ENCODE results near the gene ISOC2. TPM values are rescaled to one million over a fixed set of nuclear protein-coding genes. Genes with fewer than 3 reads are reported as not detected.
"Not testable (repeated sequence)": the region's sequence is repeated elsewhere in the genome, so short reads cannot be mapped to it uniquely, and the experiment has no call there.

The ISOC2 gene
- total RNA-seq, 2 experiments from 2014 or later = 13.7 to 16.8 TPM

DNA sequence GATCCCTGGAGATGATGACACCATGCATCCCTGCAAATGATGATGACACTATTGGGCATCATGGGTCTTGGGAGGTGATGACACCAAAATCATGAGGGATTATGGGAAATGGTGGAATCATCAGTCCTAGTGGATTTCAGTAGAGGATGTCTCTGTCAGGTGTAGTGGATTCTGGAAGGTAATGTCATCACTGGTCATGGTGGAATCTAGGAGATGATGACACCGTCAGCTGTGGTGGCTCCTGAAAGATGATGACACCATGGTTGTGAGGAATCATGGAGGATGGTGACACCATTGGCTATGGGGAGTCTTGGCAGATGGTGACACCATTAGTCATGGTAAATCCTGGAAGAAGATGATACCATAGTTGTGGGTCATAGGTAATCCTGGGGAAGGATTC is 30.3 kb downstream of the ISOC2 start:
- Mint-ChIP-seq H3K27me3 (peaks cover 8% of the 10 kb centered on the region), H3K4me3 (no peak overlapping the region), H3K36me3 (no peaks in the 10 kb centered on the region), H3K4me1 (no peaks in the 10 kb centered on the region), H3K27ac (no peak overlapping the region), H3K9me3 (no peaks in the 10 kb centered on the region)
- DNase-seq (no peak), ATAC-seq (ENCODE audit: low read depth) (no peak)
- POLR2A ChIA-PET = no interaction called here

DNA sequence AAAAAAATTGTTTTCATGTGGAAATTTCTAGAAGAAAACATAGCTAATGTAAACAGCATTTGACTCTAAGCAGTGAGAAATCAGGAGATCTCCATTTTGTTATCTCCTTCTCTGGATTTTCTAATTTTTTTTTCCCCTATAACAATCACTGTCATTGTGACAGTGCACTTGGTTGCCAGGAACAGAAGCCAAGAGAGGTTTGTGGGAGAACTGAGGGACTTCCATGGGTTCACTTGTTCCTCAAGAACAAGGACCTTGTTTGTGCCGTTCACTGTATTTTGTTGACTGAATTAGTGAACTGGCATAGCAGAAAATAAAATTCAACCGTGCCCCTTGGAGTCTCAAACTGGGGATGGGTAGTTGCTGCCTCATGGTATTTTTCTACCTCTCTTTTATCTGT is 35.4 kb downstream of the ISOC2 start:
- no peak overlapping the region for H3K4me3 Mint-ChIP-seq
- DNase-seq (no peak), ATAC-seq (ENCODE audit: low read depth) (no peak)
- POLR2A ChIA-PET = interaction anchor here (0.6 to 0.7 kb wide), 2 partner anchors 137 to 911 kb away, joined by 3 to 4 read pairs; no protein-coding TSS in a partner anchor
- peaks cover 13% of the 10 kb centered on the region for H3K27me3 Mint-ChIP-seq
- no peak overlapping the region for H3K27ac Mint-ChIP-seq
- H3K36me3 Mint-ChIP-seq = no peaks in the 10 kb centered on the region
- H3K4me1 Mint-ChIP-seq = peaks cover 7% of the 10 kb centered on the region
- H3K9me3 Mint-ChIP-seq = no peaks in the 10 kb centered on the region

DNA sequence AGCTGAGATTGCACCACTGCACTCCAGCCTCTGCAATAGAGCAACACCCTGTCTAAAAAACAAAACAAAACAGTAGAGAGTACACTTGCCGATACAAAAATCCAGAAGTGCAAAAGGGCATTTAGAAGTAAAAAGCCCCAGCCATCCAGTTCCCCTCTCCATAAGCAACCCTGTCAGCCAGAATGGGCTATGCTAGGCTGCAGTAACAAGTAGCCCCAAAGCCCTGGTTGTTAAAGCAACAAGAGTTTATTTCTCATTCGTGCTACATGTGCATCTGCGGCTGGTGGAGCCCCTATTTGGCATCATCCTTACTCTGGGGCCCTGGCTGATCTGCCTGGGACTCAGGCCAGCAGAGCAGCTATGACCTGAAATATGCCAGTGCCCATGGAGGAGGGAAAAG is 36.9 kb downstream of the ISOC2 start:
- no peak overlapping the region for H3K27ac Mint-ChIP-seq
- DNase-seq = no peak
- no peak for ATAC-seq (ENCODE audit: low read depth)
- POLR2A ChIA-PET = no interaction called here
- H3K9me3 Mint-ChIP-seq = no peaks in the 10 kb centered on the region
- H3K36me3 Mint-ChIP-seq = no peaks in the 10 kb centered on the region
- no peak overlapping the region for H3K4me3 Mint-ChIP-seq
- peaks cover 16% of the 10 kb centered on the region for H3K27me3 Mint-ChIP-seq
- H3K4me1 Mint-ChIP-seq = peaks cover 10% of the 10 kb centered on the region

GRCh38 chr19:55423225-55424005 is 38.0 kb downstream of the ISOC2 start:
- Mint-ChIP-seq H3K4me1 (peaks cover 10% of the 10 kb centered on the region), H3K36me3 (no peaks in the 10 kb centered on the region), H3K27ac (no peak overlapping the region), H3K27me3 (peaks cover 16% of the 10 kb centered on the region), H3K9me3 (no peaks in the 10 kb centered on the region), H3K4me3 (no peak overlapping the region)
- POLR2A ChIA-PET = no interaction called here
- no peak for ATAC-seq (ENCODE audit: low read depth)
- DNase-seq = no peak

DNA sequence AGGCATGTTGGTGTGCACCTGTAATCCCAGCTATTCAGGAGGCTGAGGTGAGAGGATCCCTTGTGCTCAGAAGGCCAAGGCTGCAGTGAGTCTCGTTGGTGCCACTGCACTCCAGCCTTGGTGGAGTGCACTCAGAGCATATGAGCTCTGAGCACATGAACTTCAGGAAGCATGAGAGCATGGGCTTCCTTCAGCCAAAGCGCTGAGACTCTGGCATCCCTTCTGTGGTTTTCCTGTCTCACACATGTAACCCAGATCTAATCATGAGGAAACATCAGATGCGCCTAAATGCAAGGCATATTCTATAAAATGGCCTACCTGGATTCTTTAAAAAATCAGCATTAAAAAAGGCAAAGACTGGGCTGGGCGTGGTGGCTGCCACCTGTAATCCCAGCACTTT is 40.2 kb downstream of the ISOC2 start:
- peak; percentile 83 for ATAC-seq (ENCODE audit: low read depth)
- Mint-ChIP-seq H3K27me3 (peaks cover 18% of the 10 kb centered on the region), H3K4me3 (peak overlapping the region; percentile 33)
- not testable (repeated sequence) for H3K4me1 Mint-ChIP-seq, H3K27ac Mint-ChIP-seq, H3K36me3 Mint-ChIP-seq, DNase-seq, H3K9me3 Mint-ChIP-seq
- POLR2A ChIA-PET = interaction anchor here (0.6 to 0.8 kb wide), 3 partner anchors 12 to 214 kb away, joined by 3 to 6 read pairs (median 3); partner anchors contain the start of gene UBE2S

DNA sequence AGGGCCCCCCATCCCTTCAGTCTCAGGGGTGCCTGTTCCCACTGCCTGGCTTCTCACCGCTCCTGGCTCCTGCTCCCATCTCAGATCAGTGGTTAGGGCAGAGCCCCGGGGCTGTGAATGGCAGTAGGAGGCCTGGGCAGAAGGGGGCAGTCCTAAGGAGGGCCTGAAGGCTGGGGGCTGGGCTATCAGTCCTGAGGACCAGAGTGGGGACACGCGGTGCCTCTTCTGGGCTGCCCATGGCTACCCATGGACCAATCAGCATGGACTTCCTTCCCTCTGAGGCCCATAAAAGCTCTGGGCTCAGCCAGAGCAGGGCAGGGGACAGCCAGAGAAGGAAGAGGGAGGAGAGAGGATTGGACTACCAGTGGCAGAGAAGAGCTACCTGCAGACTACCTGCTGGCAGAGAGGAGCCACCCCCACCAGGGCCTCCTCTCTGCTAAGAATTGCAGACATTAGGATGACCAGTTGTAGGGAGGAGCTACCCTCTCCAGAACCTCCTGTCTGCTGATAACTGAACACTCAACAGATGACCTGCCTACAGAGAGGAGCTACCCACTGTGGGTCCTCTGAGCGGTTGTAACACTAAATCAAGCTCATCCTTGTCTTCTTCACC is 41.7 kb downstream of the ISOC2 start:
- peaks cover 19% of the 10 kb centered on the region for H3K27me3 Mint-ChIP-seq
- H3K4me1 Mint-ChIP-seq = peaks cover 10% of the 10 kb centered on the region
- H3K4me3 Mint-ChIP-seq = no peak overlapping the region
- no peaks in the 10 kb centered on the region for H3K9me3 Mint-ChIP-seq
- no peak for ATAC-seq (ENCODE audit: low read depth)
- H3K27ac Mint-ChIP-seq = no peak overlapping the region
- POLR2A ChIA-PET = interaction anchor here (1.2 kb wide), 1 partner anchor 12 kb away, joined by 4 read pairs; the partner anchor contains the start of gene UBE2S
- no peak for DNase-seq
- no peaks in the 10 kb centered on the region for H3K36me3 Mint-ChIP-seq

DNA sequence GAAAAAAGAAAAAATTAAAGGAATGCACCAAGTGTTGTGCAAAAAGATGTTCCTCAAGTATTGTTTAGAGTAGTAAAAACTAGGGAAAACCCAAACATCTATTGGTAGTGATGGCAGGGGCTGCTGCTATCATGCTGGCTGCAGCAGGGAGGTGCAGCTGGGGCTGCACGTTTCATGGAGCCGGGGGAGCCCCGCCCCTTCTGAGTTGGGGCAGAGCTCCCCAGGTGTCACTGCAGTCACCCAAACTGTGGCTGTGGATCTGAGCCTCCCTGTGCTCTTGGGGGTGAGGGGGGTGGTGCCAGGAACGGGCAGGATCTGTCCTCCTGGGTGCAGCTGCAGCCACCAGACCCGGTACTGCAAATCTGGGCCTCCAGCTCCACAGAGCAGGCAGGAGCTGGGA is 42.3 kb downstream of the ISOC2 start:
- Mint-ChIP-seq H3K27me3 (peaks cover 17% of the 10 kb centered on the region), H3K36me3 (no peaks in the 10 kb centered on the region), H3K9me3 (no peaks in the 10 kb centered on the region), H3K27ac (no peak overlapping the region), H3K4me3 (no peak overlapping the region), H3K4me1 (peaks cover 10% of the 10 kb centered on the region)
- DNase-seq (no peak), ATAC-seq (ENCODE audit: low read depth) (no peak)
- POLR2A ChIA-PET = interaction anchor here (1.1 to 1.2 kb wide), 2 partner anchors 12 to 75 kb away, joined by 4 to 7 read pairs; partner anchors contain the start of gene UBE2S

GRCh38 chr19:55418185-55418584 is 43.3 kb downstream of the ISOC2 start:
- Mint-ChIP-seq H3K4me1 (peaks cover 10% of the 10 kb centered on the region), H3K4me3 (no peak overlapping the region), H3K27ac (no peak overlapping the region), H3K27me3 (peaks cover 20% of the 10 kb centered on the region), H3K9me3 (no peaks in the 10 kb centered on the region), H3K36me3 (no peaks in the 10 kb centered on the region)
- POLR2A ChIA-PET = interaction anchor here (1.1 kb wide), 2 partner anchors 11 to 76 kb away, joined by 4 to 7 read pairs; no protein-coding TSS in a partner anchor
- ATAC-seq (ENCODE audit: low read depth) = peak; percentile 69
- DNase-seq = no peak

- Mint-ChIP-seq H3K4me1 (peaks cover 23% of the 10 kb centered on the region), H3K9me3 (peaks cover 12% of the 10 kb centered on the region), H3K4me3 (no peak overlapping the region), H3K27ac (peak overlapping the region; percentile 48), H3K36me3 (peaks cover 28% of the 10 kb centered on the region), H3K27me3 (peaks cover 9% of the 10 kb centered on the region)
- ATAC-seq (ENCODE audit: low read depth) = no peak
- no peak for DNase-seq
- POLR2A ChIA-PET = interaction anchor here (0.9 kb wide), 1 partner anchor 11 kb away, joined by 3 read pairs; no protein-coding TSS in a partner anchor
These were observed 51.3 kb downstream of the ISOC2 start for GRCh38 chr19:55410168-55410567.

GRCh38 chr19:55409179-55409578 is 52.3 kb downstream of the ISOC2 start:
- H3K4me1 Mint-ChIP-seq = peaks cover 24% of the 10 kb centered on the region
- POLR2A ChIA-PET = interaction anchor here (0.7 to 12.9 kb wide), 13 partner anchors 10 to 1541 kb away, joined by 3 to 211 read pairs (median 4); partner anchors contain the start of genes KMT5C, MYADM, PPP1R12C and PPP6R1
- not testable (repeated sequence) for ATAC-seq (ENCODE audit: low read depth); DNase-seq; H3K27me3 Mint-ChIP-seq
- H3K4me3 Mint-ChIP-seq = peak overlapping the region; percentile 95
- peak overlapping the region; percentile 99 for H3K27ac Mint-ChIP-seq
- peaks cover 12% of the 10 kb centered on the region for H3K9me3 Mint-ChIP-seq
- peaks cover 29% of the 10 kb centered on the region for H3K36me3 Mint-ChIP-seq

- Mint-ChIP-seq H3K27ac (peak overlapping the region; percentile 99), H3K9me3 (peaks cover 12% of the 10 kb centered on the region), H3K27me3 (peaks cover 2% of the 10 kb centered on the region), H3K4me1 (peaks cover 29% of the 10 kb centered on the region), H3K4me3 (peak overlapping the region; percentile 95), H3K36me3 (peaks cover 34% of the 10 kb centered on the region)
- no peak for DNase-seq
- POLR2A ChIA-PET = interaction anchor here (0.5 to 12.9 kb wide), 13 partner anchors 9 to 1272 kb away, joined by 3 to 211 read pairs (median 4); partner anchors contain the start of genes KMT5C, PPP1R12C, PPP6R1 and RPL28
- no peak for ATAC-seq (ENCODE audit: low read depth)
These were observed 52.9 kb downstream of the ISOC2 start for GRCh38 chr19:55408533-55408872.

DNA sequence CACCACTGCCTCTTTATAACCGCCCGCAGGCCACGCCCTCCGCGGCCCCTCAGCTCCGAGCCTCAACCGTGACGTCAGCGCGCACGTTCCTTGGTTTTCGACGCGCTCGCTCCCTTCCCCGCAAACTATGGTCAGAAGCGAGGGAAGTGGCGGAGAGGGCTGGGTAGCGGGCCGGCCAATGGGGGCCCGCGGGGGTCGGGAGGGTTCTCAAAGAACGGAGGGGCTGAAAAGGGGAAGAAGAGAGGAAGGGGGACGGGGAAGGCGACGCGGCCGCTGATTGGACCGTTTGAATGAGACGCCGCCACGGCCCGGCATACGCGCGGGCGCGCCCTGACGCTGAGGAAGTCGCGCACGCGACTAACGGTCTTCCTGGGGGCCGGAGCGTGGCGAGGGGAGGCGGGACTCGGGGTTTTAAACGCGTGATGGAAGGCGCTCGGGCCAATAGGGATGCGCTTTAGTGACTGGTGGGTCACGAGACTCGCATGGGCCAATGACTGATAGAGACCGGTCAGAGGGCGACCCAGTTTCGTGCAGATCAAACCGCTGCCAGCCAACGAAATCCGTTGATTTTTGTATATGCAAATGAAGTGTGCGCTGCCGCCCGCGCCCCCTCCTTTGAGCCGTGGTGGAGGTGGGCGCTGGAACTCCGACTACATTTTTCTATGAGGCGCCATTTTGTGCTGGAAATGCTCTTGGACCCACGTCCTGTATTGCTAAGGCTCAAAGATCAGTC is 53.5 kb downstream of the ISOC2 start:
- Mint-ChIP-seq H3K4me3 (peak overlapping the region; percentile 95), H3K36me3 (peaks cover 37% of the 10 kb centered on the region), H3K4me1 (peaks cover 32% of the 10 kb centered on the region), H3K9me3 (peaks cover 12% of the 10 kb centered on the region), H3K27me3 (no peaks in the 10 kb centered on the region), H3K27ac (peak overlapping the region; percentile 99)
- DNase-seq (peak; percentile 96), ATAC-seq (ENCODE audit: low read depth) (peak; percentile 93)
- POLR2A ChIA-PET = interaction anchor here (0.5 to 12.9 kb wide), 38 partner anchors 9 to 1271 kb away, joined by 3 to 211 read pairs (median 4); partner anchors contain the start of genes DNAAF3, FIZ1, HSPBP1 and ISOC2

DNA sequence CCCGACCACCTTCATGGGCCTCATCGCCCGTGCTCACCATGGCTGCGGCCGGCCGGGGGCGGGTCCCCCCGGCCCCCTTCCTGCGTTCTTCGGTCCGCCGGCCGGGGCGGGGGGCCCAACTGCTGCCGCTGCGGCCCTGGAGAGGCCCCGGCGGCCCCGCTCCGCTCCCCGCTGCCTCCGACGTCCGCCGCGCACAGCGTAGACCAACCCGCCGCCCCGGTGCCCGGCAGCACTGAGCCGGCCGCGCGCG is 54.0 kb downstream of the ISOC2 start, which contains the start of gene UBE2S:
TSS of gene UBE2S (minus strand) at position 239 of the 250 bp plus-strand sequence. CDS start at position 40, 199 bp downstream.
- H3K4me1 Mint-ChIP-seq = peaks cover 33% of the 10 kb centered on the region
- not testable (repeated sequence) for H3K27me3 Mint-ChIP-seq, DNase-seq
- H3K9me3 Mint-ChIP-seq = peaks cover 12% of the 10 kb centered on the region
- H3K36me3 Mint-ChIP-seq = peaks cover 40% of the 10 kb centered on the region
- ATAC-seq (ENCODE audit: low read depth) = peak; percentile 69
- peak within 1 kb of the TSS; percentile 95 for H3K4me3 Mint-ChIP-seq
- H3K27ac Mint-ChIP-seq = peak within 1 kb of the TSS; percentile 99
- POLR2A ChIA-PET = interaction anchor here (0.6 to 12.9 kb wide), 34 partner anchors 8 to 1270 kb away, joined by 3 to 211 read pairs (median 4); partner anchors contain the start of genes DNAAF3, FIZ1, HSPBP1 and ISOC2
